ENCODE data around the gene RASL11A. TPM values are rescaled to one million over a fixed set of nuclear protein-coding genes. Genes with fewer than 3 reads are reported as not detected.
"Not testable (repeated sequence)": the region's sequence is repeated elsewhere in the genome, so short reads cannot be mapped to it uniquely, and the experiment has no call there.

The RASL11A gene
- total RNA-seq, 4 donors from 2014 or later: 10.7 to 29.7 (median 12.9) TPM

GRCh38 chr13:27319404-27319803 is 48.8 kb downstream of the RASL11A start:
- no peaks in the 10 kb centered on the region for H3K9me3 ChIP-seq
- H3K27ac ChIP-seq: no peak overlapping the region
- intact Hi-C loops (cut with DNase I): no loop called here
- no peak for TF ChIP-seq POLR2A (IDR thresholded peaks at IDR 0.05)
- TF ChIP-seq, protein P1, sequence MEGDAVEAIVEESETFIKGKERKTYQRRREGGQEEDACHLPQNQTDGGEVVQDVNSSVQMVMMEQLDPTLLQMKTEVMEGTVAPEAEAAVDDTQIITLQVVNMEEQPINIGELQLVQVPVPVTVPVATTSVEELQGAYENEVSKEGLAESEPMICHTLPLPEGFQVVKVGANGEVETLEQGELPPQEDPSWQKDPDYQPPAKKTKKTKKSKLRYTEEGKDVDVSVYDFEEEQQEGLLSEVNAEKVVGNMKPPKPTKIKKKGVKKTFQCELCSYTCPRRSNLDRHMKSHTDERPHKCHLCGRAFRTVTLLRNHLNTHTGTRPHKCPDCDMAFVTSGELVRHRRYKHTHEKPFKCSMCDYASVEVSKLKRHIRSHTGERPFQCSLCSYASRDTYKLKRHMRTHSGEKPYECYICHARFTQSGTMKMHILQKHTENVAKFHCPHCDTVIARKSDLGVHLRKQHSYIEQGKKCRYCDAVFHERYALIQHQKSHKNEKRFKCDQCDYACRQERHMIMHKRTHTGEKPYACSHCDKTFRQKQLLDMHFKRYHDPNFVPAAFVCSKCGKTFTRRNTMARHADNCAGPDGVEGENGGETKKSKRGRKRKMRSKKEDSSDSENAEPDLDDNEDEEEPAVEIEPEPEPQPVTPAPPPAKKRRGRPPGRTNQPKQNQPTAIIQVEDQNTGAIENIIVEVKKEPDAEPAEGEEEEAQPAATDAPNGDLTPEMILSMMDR (IDR thresholded peaks at IDR 0.05): no peak
- H3K27me3 ChIP-seq: no peaks in the 10 kb centered on the region
- H3K36me3 ChIP-seq: no peaks in the 10 kb centered on the region
- DNase-seq: no peak
- H3K4me1 ChIP-seq: no peaks in the 10 kb centered on the region
- no peak overlapping the region for H3K4me3 ChIP-seq (replicated peaks in 1 of 3)

DNA sequence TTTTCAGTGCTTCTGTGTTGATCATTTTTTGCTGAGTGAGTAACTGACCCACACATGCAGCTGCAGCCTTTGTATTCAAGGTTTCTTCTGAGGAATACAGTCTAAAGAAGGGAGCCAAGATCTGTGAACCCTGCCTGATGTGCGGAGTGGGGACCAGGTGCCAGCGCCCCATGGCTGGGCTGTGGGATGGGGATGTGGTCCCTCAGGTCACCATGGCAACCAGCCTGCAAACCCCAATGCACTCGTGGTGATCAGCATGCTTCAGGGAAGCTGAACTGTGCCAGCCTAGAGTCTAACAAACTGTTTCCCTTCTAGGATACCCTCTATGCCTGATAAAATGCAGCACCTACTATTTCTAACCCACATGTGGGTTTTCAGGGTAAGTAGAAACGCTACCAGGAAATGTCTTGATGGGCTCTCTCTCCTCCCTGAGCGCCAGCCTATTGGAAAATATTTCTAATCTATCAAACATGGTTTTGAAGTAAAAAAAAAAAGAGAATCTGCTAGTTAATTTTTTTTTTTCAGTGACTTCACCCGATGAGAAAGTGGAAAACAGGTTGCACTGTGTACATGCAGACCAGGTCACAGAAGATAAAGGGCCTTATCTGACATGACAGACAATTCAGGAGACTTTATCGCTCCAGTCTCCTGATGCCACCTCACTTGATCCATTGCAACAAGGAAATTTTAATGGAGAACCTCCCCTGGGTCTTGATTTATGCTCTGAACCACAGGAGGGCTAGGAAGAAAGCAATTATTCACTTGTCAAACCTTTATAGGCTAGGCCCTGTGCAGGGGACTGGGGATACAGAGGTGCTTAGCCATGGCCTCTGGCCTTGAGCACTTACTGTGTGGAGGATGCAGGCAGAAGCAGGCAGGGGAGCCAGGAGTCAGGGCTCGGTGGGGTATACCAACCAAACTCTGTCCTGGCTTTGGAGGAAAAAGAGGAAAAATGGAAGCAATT is 51.1 kb downstream of the RASL11A start:
- intact Hi-C loops (cut with DNase I): no loop called here
- H3K27me3 ChIP-seq: no peaks in the 10 kb centered on the region
- no peaks in the 10 kb centered on the region for H3K4me1 ChIP-seq
- WGBS, 2 donors: 75 to 85% methylated on average over 8 of the region's 8 CpGs
- no peak overlapping the region for H3K4me3 ChIP-seq (replicated peaks in 1 of 3)
- no peak for TF ChIP-seq POLR2A (IDR thresholded peaks at IDR 0.05)
- TF ChIP-seq, protein P1 (IDR thresholded peaks at IDR 0.05): no peak
- H3K9me3 ChIP-seq: no peaks in the 10 kb centered on the region
- DNase-seq: no peak
- H3K36me3 ChIP-seq: no peaks in the 10 kb centered on the region
- H3K27ac ChIP-seq: no peak overlapping the region

DNA sequence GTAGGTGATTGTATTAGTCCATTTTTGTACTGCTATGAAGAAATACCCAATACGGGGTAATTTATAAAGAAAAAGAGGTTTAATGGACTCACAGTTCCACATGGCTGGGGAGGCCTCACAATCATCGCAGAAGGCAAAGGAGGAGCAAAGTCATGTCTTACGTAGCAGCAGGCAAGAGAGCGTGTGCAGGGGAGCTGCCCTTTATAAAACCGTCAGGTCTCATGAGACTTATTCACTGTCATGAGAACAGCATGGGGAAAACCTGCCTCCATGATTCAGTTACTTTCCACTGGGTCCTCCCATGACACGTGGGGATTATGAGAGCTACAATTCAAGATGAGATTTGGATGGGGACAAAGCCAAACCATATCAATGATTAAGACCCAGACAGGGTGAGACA is 51.8 kb downstream of the RASL11A start:
- H3K4me1 ChIP-seq; H3K27ac ChIP-seq; H3K9me3 ChIP-seq; H3K4me3 ChIP-seq (replicated peaks in 1 of 3); DNase-seq; intact Hi-C loops (cut with DNase I); H3K36me3 ChIP-seq; H3K27me3 ChIP-seq: not testable (repeated sequence)
- 80 to 86% methylated on average over 6 of the region's 6 CpGs for WGBS, 2 donors

Small RNAs within 50 kb of the gene (small RNA-seq; reads per million reads assigned to genes)
- gene SNORA27: not detected
- not detected for gene SNORD102

Other genes starting within 250 kb of the RASL11A start
- 10 to 100 TPM; 19.2 to 33.7 (median 25.9) TPM for gene USP12, start 99.0 kb upstream of the RASL11A start, total RNA-seq
- gene RPL21, start 19.3 kb upstream of the RASL11A start, total RNA-seq: 1,000 to 10,000 TPM in 1 of 4 donors, 100 to 1,000 TPM in 3; 553 to 1,479 (median 807) TPM
- 100 to 1,000 TPM in 3 of 4 donors, 10 to 100 TPM in 1; 50.2 to 145 (median 120) TPM for gene GTF3A, start 153.8 kb downstream of the RASL11A start, total RNA-seq
- gene MTIF3, start 179.7 kb downstream of the RASL11A start, total RNA-seq: 10 to 100 TPM; 36.4 to 68.2 (median 54.8) TPM